Astrocyte of the cerebellum (primary cell): ENCODE results near the gene MS4A18.
A peak's percentile ranks its signal among the peaks of the same experiment; 100 is the strongest.

ENCODE experiments used
- DNase-seq: peaks from one replicate; pipeline ENCODE4 v3.0.0-alpha.2; 2011; ENCODE audit warnings: low read depth
- H3K4me3 ChIP-seq: 2 replicates; pipeline ENCODE4 v1.5.1; 2011; ENCODE audit warnings: mild to moderate bottlenecking, low read depth, low read length, moderate library complexity
- CTCF ChIP-seq: IDR thresholded peaks from 2 replicates; pipeline ENCODE4 v1.5.1; 2012; ENCODE audit warnings: low read length, low read depth, moderate library complexity, mild to moderate bottlenecking; ENCODE audit errors: missing control alignments
- in situ Hi-C: cut with HindIII; loops from 2 replicates; pipeline ENCODE4 v1.10.0; 2017; ENCODE audit warnings: low sequenced_read_pairs

MS4A18 gene

GRCh38 chr11:60776167-60776566 is 51.6 kb downstream of the MS4A18 start:
- in situ Hi-C loops, result loop anchor here (5.0 kb wide), 1 partner anchor 51 kb away; no protein-coding TSS in a partner anchor
- DNase-seq, result no peak
- H3K4me3 ChIP-seq, result no peak overlapping the region
- no peak for TF ChIP-seq CTCF

- in situ Hi-C loops, result loop anchor here (5.0 kb wide), 1 partner anchor 50 kb away; no protein-coding TSS in a partner anchor
- DNase-seq, result no peak
- TF ChIP-seq CTCF, result no peak
- H3K4me3 ChIP-seq, result no peak overlapping the region
Observed at GRCh38 chr11:60777106-60777505, 52.6 kb downstream of the MS4A18 start.

GRCh38 chr11:60777572-60777971 is 53.1 kb downstream of the MS4A18 start:
- H3K4me3 ChIP-seq, result no peak overlapping the region
- no peak for TF ChIP-seq CTCF
- in situ Hi-C loops, result loop anchor here (5.0 kb wide), 1 partner anchor 50 kb away; no protein-coding TSS in a partner anchor
- DNase-seq, result peak; percentile 28

GRCh38 chr11:60780065-60780464 is 55.5 kb downstream of the MS4A18 start:
- in situ Hi-C loops, result no loop called here
- no peak for TF ChIP-seq CTCF
- no peak overlapping the region for H3K4me3 ChIP-seq
- no peak for DNase-seq

- TF ChIP-seq CTCF, result no peak
- no peak overlapping the region for H3K4me3 ChIP-seq
- in situ Hi-C loops, result no loop called here
- no peak for DNase-seq
Observed at GRCh38 chr11:60780774-60781173, 56.3 kb downstream of the MS4A18 start.

GRCh38 chr11:60781286-60781980 is 56.9 kb downstream of the MS4A18 start:
- no peak for DNase-seq
- H3K4me3 ChIP-seq, result no peak overlapping the region
- in situ Hi-C loops, result no loop called here
- TF ChIP-seq CTCF, result no peak
